Measurements from ENCODE around the gene OLFML2B.

Gene OLFML2B

GRCh38 chr1:161983725-161984124 is 39.9 kb downstream of the OLFML2B start:
- intact Hi-C loops (cut with DNase I) = loop anchor here (10.0 kb wide), 1 partner anchor 59 kb away; no protein-coding TSS in a partner anchor
- peak in 5 of 10 donors; percentile 19 to 90 (median 34) for DNase-seq

GRCh38 chr1:161982917-161983316 is 40.8 kb downstream of the OLFML2B start:
- intact Hi-C loops (cut with DNase I) = loop anchor here (10.0 kb wide), 1 partner anchor 58 kb away; no protein-coding TSS in a partner anchor
- DNase-seq = peak in 1 of 10 donors; percentile 78

GRCh38 chr1:161982507-161982895 is 41.2 kb downstream of the OLFML2B start:
- intact Hi-C loops (cut with DNase I) = loop anchor here (10.0 kb wide), 1 partner anchor 58 kb away; no protein-coding TSS in a partner anchor
- DNase-seq = no peak

- peak in 1 of 10 donors; percentile 62 for DNase-seq
- intact Hi-C loops (cut with DNase I) = loop anchor here (10.0 kb wide), 1 partner anchor 57 kb away; no protein-coding TSS in a partner anchor
Measured at GRCh38 chr1:161981735-161982506, 41.7 kb downstream of the OLFML2B start.

- intact Hi-C loops (cut with DNase I) = loop anchor here (10.0 kb wide), 1 partner anchor 56 kb away; no protein-coding TSS in a partner anchor
- DNase-seq = no peak
Measured at GRCh38 chr1:161981126-161981525, 42.5 kb downstream of the OLFML2B start.

- peak in 1 of 10 donors; percentile 75 for DNase-seq
- intact Hi-C loops (cut with DNase I) = no loop called here
Measured at GRCh38 chr1:161978011-161978790, 45.5 kb downstream of the OLFML2B start.

GRCh38 chr1:161973924-161974845 is 49.5 kb downstream of the OLFML2B start:
- no peak for DNase-seq
- intact Hi-C loops (cut with DNase I) = no loop called here

DNA sequence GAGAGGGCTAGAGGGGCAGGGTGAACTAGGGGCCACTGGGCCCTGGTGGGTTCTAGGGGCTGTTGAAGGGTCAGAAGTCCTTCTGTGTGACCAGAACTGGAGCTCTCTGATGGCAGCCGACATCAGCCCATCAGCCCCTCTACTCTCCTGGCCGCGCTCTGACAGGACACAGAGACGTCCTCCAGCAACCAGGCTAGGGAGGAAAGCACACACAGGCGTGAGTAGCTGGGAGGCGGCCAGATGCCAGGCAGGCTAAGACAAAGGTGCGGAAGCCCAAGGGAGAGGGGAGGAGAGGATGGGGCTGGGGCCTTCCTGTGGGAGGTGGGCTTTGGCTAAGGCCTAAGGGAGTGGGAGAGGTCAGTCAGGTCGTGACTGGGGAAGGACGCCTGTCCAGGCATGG is 50.8 kb downstream of the OLFML2B start:
- intact Hi-C loops (cut with DNase I) = no loop called here

GRCh38 chr1:161970633-161971032 is 53.0 kb downstream of the OLFML2B start:
- DNase-seq = no peak
- intact Hi-C loops (cut with DNase I) = no loop called here

More for the DNA sequence above, 50.8 kb downstream of the OLFML2B start:
- no peak for DNase-seq

GRCh38 chr1:161970036-161970435 is 53.6 kb downstream of the OLFML2B start:
- no peak for DNase-seq
- intact Hi-C loops (cut with DNase I) = no loop called here

- DNase-seq = no peak
- intact Hi-C loops (cut with DNase I) = no loop called here
Measured at GRCh38 chr1:161966067-161966466, 57.6 kb downstream of the OLFML2B start.

DNA sequence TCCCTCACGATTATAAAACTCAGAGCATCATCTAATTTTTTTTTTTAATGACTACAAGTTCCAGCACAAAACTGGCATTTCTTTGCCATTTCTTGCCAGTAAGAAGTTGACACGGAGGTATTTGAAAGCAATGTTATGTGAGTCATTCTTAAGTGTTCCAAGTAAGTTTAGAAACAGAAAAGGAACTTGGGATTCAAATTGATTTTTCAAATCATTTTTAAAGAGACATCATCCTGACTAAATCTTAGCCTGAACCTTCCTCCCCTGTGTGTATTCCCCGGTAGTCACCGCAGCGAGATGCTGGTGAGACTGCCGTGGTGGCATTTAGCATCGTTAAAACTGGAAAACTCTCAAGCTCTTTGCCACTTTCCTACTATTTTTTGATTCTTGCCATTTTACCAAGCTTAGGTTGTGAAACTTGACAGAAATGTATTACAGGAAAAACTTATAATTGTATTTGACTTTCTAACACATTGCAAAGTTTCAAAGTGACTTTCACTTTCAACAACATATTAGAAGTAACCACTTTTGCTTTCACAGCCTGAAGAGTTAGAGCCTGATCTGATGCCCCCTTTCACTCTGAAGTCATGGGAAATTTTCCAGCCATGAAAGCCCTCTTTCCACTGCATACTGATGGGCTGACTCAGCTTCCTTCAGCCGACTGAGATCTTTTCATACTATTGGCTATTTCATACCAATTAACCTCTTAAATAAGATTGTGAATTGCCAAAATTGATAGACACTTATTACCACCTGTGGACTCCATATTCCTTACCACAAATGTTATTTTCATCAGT is 61.4 kb downstream of the OLFML2B start:
- DNase-seq = no peak
- intact Hi-C loops (cut with DNase I) = no loop called here

DNA sequence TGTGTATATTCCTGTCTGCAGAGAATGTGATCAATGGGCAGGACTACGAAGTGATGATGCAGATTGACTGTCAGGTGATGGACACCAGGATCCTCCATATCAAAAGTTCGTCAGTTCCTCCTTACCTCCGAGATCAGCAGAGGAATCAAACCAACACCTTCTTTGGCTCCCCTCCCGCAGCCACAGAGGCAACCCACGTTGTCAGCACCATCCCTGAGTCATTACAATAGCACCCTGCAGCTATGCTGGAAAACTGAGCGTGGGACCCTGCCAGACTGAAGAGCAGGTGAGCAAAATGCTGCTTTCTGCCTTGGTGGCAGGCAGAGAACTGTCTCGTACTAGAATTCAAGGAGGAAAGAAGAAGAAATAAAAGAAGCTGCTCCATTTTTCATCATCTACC is 65.2 kb downstream of the OLFML2B start:
- peak in 8 of 10 donors; percentile 29 to 89 (median 60) for DNase-seq
- intact Hi-C loops (cut with DNase I) = no loop called here

GRCh38 chr1:161956930-161957329 is 66.7 kb downstream of the OLFML2B start:
- DNase-seq = no peak
- intact Hi-C loops (cut with DNase I) = no loop called here

GRCh38 chr1:161956097-161956496 is 67.6 kb downstream of the OLFML2B start:
- no peak for DNase-seq
- intact Hi-C loops (cut with DNase I) = no loop called here

DNA sequence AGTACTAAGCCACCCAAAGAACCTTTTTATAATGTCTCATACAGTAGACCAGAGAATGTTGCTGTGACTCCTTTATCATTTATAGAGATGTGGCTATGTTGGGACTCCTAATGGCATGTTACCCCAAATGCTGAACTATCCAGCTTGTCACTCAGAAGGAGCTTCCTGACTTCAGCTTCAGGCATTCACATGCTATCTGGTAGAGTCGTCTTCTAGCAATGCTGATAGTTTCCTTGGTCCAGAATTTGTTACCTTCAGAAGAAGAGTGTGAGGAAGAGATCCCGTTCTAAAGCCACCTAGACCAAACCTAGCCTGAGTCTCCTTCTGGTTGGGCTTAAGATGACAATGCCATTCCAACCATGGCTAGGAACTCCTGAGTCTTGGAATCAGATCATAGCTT is 68.1 kb downstream of the OLFML2B start:
- intact Hi-C loops (cut with DNase I) = no loop called here
- DNase-seq = no peak

- no peak for DNase-seq
- intact Hi-C loops (cut with DNase I) = no loop called here
Measured at GRCh38 chr1:161954466-161954865, 69.2 kb downstream of the OLFML2B start.

- intact Hi-C loops (cut with DNase I) = no loop called here
- DNase-seq = no peak
Measured at GRCh38 chr1:161954050-161954449, 69.6 kb downstream of the OLFML2B start.

GRCh38 chr1:161953256-161953920 is 70.3 kb downstream of the OLFML2B start:
- DNase-seq = no peak
- intact Hi-C loops (cut with DNase I) = no loop called here

All from posterior cingulate gyrus (tissue), 11 donors.